Measurements from ENCODE around the gene PANX2.

- TF ChIP-seq POLR2A (IDR thresholded peaks at IDR 0.05; ENCODE audit: extremely low read depth, insufficient read length) (no peak), CTCF (IDR thresholded peaks at IDR 0.05; ENCODE audit: low read depth, low read length) (peak; percentile 78)
These were observed 23.9 kb upstream of the PANX2 start for GRCh38 chr22:50146439-50147238.
